GM11168 (cell line): ENCODE results near the gene IBA57.

Experiments used
- in situ Hi-C: fragments of 300-500 bp; cut with MboI; formaldehyde crosslinking; loops from one replicate; pipeline ENCODE4 v1.12.0; 2022; ENCODE audit warnings: low sequenced_read_pairs; ENCODE audit not compliant: unreplicated experiment

IBA57 gene

DNA sequence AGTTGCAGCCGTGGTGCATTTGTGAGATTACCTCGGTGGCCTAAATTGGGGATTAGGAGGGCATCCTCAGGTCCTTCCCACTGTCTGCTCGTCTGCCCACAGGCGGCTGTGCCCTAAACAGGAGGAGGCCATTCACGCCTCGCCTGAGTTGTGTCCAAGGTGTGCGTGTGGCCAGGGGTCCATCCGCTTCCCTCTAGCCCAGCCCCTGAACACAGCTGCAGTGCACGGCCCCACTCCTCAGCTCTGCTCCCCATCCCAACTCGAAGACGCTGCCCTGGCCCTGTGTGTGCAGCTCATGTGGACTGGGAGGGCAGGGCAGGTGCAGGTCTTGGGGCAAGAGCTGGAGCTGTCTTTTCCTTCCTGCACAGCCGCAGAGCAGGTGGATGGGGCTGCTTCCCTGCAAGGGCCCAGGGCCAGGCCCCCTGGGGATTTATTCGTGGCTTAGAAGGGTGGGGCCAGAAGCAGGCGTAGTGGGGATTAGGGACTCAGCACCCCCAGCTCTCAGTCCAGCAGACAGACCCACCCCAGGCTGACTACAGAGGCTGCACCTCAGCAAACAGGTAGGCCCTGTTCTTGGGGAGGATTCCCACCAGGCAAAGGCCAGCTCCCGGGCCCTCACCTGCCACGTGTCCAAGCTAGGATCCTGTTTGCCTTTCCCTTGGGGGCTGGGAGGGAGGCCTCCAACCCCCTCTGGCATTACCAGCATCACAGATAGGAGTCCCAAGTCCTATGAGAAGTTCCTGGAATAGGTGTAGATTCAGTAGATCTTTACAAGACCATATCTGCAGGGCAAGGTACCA, 21.2 kb upstream of the IBA57 start:
- in situ Hi-C loops, result no loop called here

DNA sequence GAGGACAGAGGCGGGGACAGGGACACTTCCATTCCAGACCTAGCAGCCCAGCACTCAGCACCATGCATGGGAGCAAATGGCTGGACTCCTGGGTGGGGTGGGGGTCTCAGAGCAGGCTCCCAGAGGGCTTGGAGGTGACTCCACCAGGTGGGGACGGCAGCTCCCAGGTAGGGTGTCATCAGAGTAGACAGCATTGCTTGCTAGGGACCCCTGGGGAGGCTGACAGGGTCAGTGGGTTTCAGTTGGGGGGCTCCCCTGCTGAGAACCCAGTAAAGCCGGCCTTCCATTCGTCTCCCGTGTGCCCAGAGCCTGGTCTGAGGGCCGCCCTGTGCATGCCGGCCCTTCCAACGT, 20.6 kb upstream of the IBA57 start:
- in situ Hi-C loops, result no loop called here

DNA sequence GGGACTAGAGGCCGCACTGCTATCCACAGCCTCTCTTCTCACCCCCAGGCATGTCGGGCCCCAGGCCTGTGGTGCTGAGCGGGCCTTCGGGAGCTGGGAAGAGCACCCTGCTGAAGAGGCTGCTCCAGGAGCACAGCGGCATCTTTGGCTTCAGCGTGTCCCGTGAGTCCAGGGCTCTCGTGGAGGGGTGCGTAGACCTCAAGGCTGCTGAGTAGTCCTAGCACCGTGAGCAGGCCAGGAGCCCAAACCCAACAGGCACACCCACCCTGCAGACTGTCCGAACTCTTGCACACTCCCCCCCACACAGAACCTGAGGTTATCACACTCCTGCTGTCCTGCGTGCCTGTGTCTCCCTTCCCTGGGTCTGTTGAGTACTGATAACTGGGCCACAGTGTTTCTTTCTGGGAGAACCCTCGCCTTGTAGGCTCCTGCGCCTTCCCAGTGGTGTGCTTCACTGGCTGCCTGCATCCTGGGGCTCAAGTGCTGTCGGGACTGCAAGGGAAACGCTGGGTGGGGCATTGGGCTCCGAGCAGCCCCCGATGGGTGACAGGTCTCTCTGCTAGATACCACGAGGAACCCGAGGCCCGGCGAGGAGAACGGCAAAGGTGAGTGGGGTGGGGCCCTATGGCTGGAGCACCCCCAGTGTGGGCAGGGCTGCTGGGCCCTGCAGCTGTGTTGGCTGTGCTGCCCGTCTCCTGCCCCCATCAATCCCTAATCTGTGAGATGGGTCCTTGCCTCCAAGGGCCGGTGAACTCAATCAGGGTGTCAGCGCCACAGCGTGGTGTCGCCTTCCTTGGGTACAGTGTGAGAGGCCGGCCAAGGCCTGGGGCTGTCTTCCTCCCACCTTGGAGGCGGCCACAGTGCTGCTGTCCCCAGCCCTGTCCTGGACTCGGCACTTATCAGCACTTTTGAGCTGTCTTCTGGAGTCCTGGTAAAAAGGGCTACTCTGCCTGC, 19.9 kb upstream of the IBA57 start:
- in situ Hi-C loops, result no loop called here

GRCh38 chr1:228146417-228147150, 19.0 kb upstream of the IBA57 start:
- in situ Hi-C loops, result no loop called here

GRCh38 chr1:228147151-228147693, 18.4 kb upstream of the IBA57 start:
- in situ Hi-C loops, result no loop called here

- in situ Hi-C loops, result no loop called here
These were observed 17.8 kb upstream of the IBA57 start for GRCh38 chr1:228147768-228148167.

GRCh38 chr1:228148196-228148861, 17.3 kb upstream of the IBA57 start:
- in situ Hi-C loops, result no loop called here

GRCh38 chr1:228148935-228149405, 16.6 kb upstream of the IBA57 start:
- in situ Hi-C loops, result no loop called here

DNA sequence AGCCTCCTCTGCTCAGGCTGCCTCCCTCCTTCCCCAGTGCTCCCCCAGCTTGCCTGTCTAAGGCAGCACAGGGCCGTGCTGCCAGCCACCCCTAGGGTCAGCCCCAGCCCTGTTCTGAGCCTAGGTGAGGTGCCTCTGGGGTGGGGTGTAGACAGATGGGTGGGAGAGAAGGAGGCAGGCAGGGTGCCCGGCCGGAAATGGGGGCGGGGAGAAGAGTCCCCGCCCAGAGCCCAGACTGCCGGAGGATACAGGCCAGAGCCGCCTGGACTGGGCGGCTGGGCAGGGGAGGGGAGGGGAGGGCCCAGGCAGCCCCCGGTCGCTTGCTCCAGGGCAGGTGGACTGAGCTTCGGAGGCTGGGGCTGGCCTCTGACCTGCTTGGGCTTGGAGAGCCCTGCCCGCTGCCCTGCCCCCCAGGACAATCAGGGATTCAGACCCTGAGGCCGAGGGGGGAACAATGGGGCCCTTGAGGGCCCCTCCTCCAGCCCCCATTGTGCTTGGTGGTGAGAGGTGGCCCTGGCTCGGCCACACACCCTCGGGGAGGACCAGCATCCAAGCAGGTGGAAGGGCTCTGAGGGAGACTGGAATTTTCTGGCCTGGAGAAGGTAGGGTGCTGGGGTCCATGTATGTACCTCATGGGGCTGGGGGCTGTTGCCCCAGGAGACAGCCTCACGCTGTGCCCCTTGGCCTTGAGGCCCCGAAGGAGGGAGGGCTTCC, 16.0 kb upstream of the IBA57 start, which contains the start of gene GJC2:
GJC2 (plus strand) TSS at position 525 of the 714 bp plus-strand sequence. CDS start 7,829 bp downstream, outside the sequence.
- in situ Hi-C loops, result no loop called here

DNA sequence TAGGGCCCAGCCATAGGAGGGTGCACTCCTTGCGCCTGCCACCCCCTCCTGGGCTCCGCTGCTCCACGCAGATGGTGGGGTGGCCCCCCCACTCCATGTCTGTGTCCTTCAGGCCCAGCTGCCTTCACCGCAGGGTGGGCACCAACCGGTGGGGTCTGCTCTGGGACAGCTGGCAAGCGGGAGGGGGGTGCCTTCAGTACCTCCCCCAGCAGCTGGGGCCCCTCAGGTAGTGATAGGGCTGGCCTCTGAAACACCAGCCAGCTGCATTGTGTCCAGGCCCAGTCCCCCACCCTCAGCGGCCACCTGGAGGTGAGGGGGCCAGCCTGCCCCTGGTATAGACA, 15.5 kb upstream of the IBA57 start:
- in situ Hi-C loops, result no loop called here

DNA sequence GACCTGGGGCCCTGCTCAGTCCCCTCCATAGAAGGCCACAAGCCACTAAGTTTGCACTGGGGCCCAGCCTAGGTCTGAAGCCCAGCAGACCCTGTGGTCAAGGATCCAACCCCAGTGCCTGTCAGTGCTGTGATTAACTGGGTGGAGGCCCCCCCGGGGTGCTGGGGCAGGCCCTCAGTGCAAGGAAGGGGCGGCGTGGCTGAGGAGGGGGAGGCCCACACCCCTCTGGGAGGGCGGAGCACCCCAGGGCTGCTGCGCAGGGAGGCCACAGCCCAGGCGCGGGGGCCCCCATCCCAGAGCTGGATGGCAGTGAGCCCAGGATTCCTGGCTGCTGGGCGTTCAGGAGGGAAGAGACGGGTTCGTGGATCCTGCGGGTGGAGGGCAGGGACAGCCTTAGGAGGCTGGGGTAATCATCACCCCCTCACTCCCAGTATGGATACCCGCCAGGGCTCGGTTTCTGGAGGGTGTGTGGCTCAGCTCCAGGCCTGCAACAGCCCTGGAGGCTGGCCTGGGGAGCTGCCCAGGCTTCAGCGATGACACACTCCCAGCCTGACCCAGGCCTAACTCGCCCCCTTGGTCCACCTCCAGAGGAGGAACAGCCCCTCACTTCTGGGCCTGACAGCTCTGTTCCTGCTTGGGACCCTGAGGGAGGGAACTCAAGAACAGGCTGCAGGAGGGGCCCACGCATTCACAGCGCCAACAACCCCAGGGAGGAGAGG, 15.0 kb upstream of the IBA57 start:
- in situ Hi-C loops, result no loop called here

DNA sequence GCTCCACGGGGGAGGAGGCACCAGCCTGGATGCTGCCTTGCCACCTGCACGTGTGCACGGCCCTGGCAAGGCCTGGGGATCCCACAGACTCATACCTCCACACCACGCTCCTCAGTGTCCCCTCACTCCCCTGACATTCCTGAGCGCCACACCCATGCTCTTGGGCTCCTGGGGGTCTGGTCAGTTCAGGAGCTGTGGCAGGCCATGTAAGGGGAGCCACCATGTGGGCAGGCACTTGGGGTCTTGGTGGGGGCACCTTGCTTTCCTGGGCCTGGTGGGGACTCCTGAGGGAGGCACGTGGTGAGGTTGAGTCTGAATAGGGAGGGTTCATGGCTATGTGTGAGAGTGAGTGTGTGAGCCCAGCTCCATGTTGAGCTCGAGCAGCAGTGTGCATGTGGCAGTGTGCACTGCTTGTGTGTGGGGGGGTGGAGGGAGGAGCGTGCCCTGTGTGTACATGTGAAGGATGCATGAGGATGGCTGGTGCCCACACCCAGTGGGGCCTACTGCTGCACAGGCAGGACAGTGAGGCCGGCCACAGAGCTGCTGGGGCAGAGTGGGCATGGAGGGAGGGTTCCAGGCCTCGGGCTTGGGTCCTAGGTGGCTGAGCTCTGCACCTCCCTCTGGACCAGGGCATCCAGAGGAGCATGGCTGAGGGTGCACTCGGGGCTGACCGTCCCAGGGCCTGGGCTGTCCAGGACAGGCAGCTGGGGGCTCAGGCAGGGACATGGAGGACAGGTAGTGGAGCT, 14.3 kb upstream of the IBA57 start:
- in situ Hi-C loops, result no loop called here

- in situ Hi-C loops, result no loop called here
These were observed 13.3 kb upstream of the IBA57 start for GRCh38 chr1:228152097-228152917.

DNA sequence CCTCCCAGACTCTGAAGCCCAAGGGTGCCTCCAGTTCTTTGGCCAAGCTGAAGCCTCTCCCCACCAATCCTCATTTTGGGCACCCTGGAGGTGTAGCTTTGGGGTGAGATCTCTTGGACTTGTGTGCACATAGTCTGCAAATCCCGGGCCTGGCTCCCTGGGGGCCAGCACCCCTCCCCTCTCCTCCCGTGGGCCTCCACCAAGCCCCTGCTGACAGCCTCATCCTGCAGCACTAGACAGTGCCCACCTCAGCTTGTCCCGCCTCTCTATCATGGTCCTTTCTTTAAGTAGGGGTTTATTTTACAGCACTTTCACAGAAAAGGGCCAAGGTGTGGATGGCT, 12.7 kb upstream of the IBA57 start:
- in situ Hi-C loops, result no loop called here

DNA sequence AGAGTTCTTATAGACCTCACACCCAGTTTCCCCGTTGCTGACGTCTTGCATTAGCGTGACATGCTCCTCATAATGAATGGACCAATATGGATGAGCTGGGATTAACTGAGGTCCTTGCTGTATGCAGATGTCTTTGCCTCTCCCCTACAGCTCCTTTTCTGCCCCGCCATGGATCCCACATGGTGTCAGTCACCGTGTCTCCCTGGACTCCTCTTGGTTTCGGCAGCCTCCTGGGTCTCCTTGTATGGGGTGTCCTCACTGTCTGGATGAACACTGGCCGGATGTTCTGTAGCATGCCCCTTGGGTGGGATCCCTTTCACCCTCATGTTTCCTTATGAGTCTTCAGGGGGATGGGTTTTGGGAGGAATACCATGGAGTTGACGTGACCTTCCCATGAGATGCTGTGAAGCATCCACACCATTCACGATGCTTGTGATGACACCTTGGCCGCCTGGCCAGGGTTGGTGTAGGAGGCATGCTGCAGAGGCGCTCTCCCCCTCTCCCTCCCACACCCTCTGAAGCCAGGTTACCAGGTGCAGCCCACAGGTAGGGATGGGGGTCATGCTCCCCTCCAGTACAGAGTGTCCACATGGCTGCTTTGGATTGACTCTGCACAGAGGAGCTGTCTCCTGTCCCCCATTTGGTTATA, 11.5 kb upstream of the IBA57 start:
- in situ Hi-C loops, result no loop called here

- in situ Hi-C loops, result no loop called here
These were observed 10.7 kb upstream of the IBA57 start for GRCh38 chr1:228154670-228155571.
